HEK293 (cell line): ENCODE measurements around the gene CYP24A1.

Experiments
- BCL11B ChIP-seq: fragments of 450-650 bp; formaldehyde crosslinking; IDR thresholded peaks from 2 replicates; pipeline ENCODE4 v1.5.1; 2016; ENCODE audit warnings: low read depth, missing biosample characterization, missing genetic modification characterization
- GLIS2 ChIP-seq: fragments of 450-650 bp; formaldehyde crosslinking; IDR thresholded peaks from 2 replicates; pipeline ENCODE4 v1.5.1; 2016; ENCODE audit warnings: missing biosample characterization, missing genetic modification characterization
- MZF1 ChIP-seq: fragments of 450-650 bp; formaldehyde crosslinking; IDR thresholded peaks from 2 replicates; pipeline ENCODE4 v1.5.1; 2017; ENCODE audit warnings: missing biosample characterization, missing genetic modification characterization, borderline replicate concordance
- OSR2 ChIP-seq: fragments of 450-650 bp; formaldehyde crosslinking; IDR thresholded peaks from 2 replicates; pipeline ENCODE4 v1.5.1; 2016; ENCODE audit warnings: missing biosample characterization, missing genetic modification characterization
- ZBTB1 ChIP-seq: fragments of 450-650 bp; formaldehyde crosslinking; IDR thresholded peaks from 2 replicates; pipeline ENCODE4 v1.5.1; 2016; ENCODE audit warnings: missing biosample characterization, missing genetic modification characterization
- ZBTB48 ChIP-seq: fragments of 450-650 bp; formaldehyde crosslinking; IDR thresholded peaks from 2 replicates; pipeline ENCODE4 v1.5.1; 2016; ENCODE audit warnings: missing biosample characterization, missing genetic modification characterization
- ZFP37 ChIP-seq: fragments of 450-650 bp; formaldehyde crosslinking; IDR thresholded peaks from 2 replicates; pipeline ENCODE4 v1.5.1; 2016; ENCODE audit warnings: missing biosample characterization, missing genetic modification characterization
- ZNF138 ChIP-seq: fragments of 450-650 bp; formaldehyde crosslinking; IDR thresholded peaks from 2 replicates; pipeline ENCODE4 v1.5.1; 2016; ENCODE audit warnings: missing biosample characterization, missing genetic modification characterization, borderline replicate concordance
- ZNF174 ChIP-seq: fragments of 450-650 bp; formaldehyde crosslinking; IDR thresholded peaks from 2 replicates; pipeline ENCODE4 v1.5.0; 2017; ENCODE audit warnings: missing biosample characterization, mild to moderate bottlenecking, missing genetic modification characterization
- ZNF211 ChIP-seq: fragments of 450-650 bp; formaldehyde crosslinking; IDR thresholded peaks from 2 replicates; pipeline ENCODE4 v1.5.1; 2016; ENCODE audit warnings: low read depth, missing biosample characterization, missing genetic modification characterization
- ZNF24 ChIP-seq: fragments of 450-650 bp; formaldehyde crosslinking; IDR thresholded peaks from 2 replicates; pipeline ENCODE4 v1.5.1; 2016; ENCODE audit warnings: missing biosample characterization, missing genetic modification characterization
- ZNF248 ChIP-seq: fragments of 450-650 bp; formaldehyde crosslinking; IDR thresholded peaks from 2 replicates; pipeline ENCODE4 v1.5.1; 2017; ENCODE audit warnings: missing biosample characterization, missing genetic modification characterization
- ZNF350 ChIP-seq: fragments of 450-650 bp; formaldehyde crosslinking; IDR thresholded peaks from 2 replicates; pipeline ENCODE4 v1.5.0; 2017; ENCODE audit warnings: missing biosample characterization, mild to moderate bottlenecking, missing genetic modification characterization
- ZNF37A ChIP-seq: fragments of 450-650 bp; IDR thresholded peaks from 2 replicates; pipeline ENCODE4 v1.5.1; 2018; ENCODE audit warnings: missing biosample characterization, missing genetic modification characterization
- ZNF416 ChIP-seq: fragments of 450-650 bp; formaldehyde crosslinking; IDR thresholded peaks from 2 replicates; pipeline ENCODE4 v1.5.1; 2016; ENCODE audit warnings: missing biosample characterization, missing genetic modification characterization
- ZNF544 ChIP-seq: fragments of 450-650 bp; formaldehyde crosslinking; IDR thresholded peaks from 2 replicates; pipeline ENCODE4 v1.5.0; 2017; ENCODE audit warnings: missing biosample characterization, missing genetic modification characterization
- ZNF549 ChIP-seq: fragments of 450-650 bp; IDR thresholded peaks from 2 replicates; pipeline ENCODE4 v1.5.1; 2018; ENCODE audit warnings: missing biosample characterization, missing genetic modification characterization, mild to moderate bottlenecking, inconsistent platforms, moderate library complexity
- ZNF610 ChIP-seq: fragments of 450-650 bp; formaldehyde crosslinking; IDR thresholded peaks from 2 replicates; pipeline ENCODE4 v1.5.1; 2016; ENCODE audit warnings: missing biosample characterization, missing genetic modification characterization, borderline replicate concordance
- ZNF664 ChIP-seq: fragments of 450-650 bp; formaldehyde crosslinking; IDR thresholded peaks from 2 replicates; pipeline ENCODE4 v1.5.1; 2016; ENCODE audit warnings: missing biosample characterization, missing genetic modification characterization
- ZNF768 ChIP-seq: fragments of 450-650 bp; formaldehyde crosslinking; IDR thresholded peaks from 2 replicates; pipeline ENCODE4 v1.5.1; 2018; ENCODE audit warnings: missing biosample characterization, mild to moderate bottlenecking, missing genetic modification characterization
- ZXDB ChIP-seq: fragments of 450-650 bp; formaldehyde crosslinking; IDR thresholded peaks from 2 replicates; pipeline ENCODE4 v1.5.1; 2016; ENCODE audit warnings: missing biosample characterization, missing genetic modification characterization
- TF ChIP-seq, protein P1 (sequence below): IDR thresholded peaks from 2 replicates; pipeline ENCODE4 v1.6.1; 2011; ENCODE audit warnings: mild to moderate bottlenecking, low read depth, low read length, borderline replicate concordance
- TF ChIP-seq, protein P2 (sequence below): fragments of 450-650 bp; formaldehyde crosslinking; IDR thresholded peaks from 2 replicates; pipeline ENCODE4 v1.5.1; 2017; ENCODE audit warnings: missing biosample characterization, missing genetic modification characterization
- TF ChIP-seq, protein P3 (sequence below): fragments of 450-650 bp; formaldehyde crosslinking; IDR thresholded peaks from 2 replicates; pipeline ENCODE4 v1.5.1; 2016; ENCODE audit warnings: missing biosample characterization, missing genetic modification characterization
- TF ChIP-seq, protein P4 (sequence below): fragments of 450-650 bp; formaldehyde crosslinking; IDR thresholded peaks from 2 replicates; pipeline ENCODE4 v1.5.1; 2016; ENCODE audit warnings: missing biosample characterization, missing genetic modification characterization, borderline replicate concordance
- TF ChIP-seq, protein P5 (sequence below): fragments of 450-650 bp; formaldehyde crosslinking; IDR thresholded peaks from 2 replicates; pipeline ENCODE4; 2016; ENCODE audit warnings: missing biosample characterization, missing genetic modification characterization
- TF ChIP-seq, protein P6 (sequence below): fragments of 450-650 bp; formaldehyde crosslinking; IDR thresholded peaks from 2 replicates; pipeline ENCODE4 v1.5.1; 2016; ENCODE audit warnings: missing biosample characterization, missing genetic modification characterization, borderline replicate concordance

CYP24A1 gene

DNA sequence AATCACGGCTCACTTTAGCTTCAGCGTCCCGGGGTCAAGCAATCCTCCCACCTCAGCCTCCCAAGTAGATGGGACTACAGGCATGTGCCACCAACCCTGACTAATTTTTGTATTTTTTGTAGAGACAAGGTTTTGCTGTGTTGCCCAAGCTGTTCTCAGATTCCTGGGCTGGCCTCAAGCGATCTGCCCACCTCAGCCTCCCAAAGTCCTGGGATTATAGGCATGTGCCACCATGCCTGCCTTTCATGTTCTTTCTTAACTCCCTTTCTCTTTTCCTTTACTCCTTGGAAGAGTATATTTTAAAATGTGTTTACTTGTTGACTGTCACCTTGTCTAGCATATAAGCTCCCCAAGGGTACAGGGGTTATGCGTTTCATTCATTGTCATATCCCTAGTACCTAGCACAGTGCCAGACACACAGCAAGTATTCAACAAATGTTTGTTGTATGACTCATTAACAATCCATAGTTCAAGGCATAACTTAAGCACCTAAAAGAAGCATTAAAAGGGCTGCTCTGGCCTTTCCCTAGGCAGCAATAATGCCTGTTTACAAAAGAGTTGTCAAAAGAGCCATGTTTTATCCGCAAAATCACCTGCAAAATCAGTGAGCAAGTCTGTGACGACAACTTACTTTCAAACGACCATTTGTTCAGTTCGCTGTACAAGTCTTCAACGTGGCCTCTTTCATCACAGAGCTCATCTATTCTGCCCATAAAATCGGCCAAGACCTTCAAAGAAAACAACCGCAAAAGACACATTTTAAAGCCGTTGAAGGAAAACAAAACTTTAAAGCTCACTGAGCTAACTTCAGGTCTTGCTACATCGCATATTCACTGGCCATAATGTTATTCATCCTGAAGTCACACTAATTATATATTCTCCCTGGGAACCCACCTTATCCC is 4.6 kb downstream of the CYP24A1 start (continued):
- TF ChIP-seq, protein P1, sequence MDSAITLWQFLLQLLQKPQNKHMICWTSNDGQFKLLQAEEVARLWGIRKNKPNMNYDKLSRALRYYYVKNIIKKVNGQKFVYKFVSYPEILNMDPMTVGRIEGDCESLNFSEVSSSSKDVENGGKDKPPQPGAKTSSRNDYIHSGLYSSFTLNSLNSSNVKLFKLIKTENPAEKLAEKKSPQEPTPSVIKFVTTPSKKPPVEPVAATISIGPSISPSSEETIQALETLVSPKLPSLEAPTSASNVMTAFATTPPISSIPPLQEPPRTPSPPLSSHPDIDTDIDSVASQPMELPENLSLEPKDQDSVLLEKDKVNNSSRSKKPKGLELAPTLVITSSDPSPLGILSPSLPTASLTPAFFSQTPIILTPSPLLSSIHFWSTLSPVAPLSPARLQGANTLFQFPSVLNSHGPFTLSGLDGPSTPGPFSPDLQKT = no peak
- TF ChIP-seq, protein P2, sequence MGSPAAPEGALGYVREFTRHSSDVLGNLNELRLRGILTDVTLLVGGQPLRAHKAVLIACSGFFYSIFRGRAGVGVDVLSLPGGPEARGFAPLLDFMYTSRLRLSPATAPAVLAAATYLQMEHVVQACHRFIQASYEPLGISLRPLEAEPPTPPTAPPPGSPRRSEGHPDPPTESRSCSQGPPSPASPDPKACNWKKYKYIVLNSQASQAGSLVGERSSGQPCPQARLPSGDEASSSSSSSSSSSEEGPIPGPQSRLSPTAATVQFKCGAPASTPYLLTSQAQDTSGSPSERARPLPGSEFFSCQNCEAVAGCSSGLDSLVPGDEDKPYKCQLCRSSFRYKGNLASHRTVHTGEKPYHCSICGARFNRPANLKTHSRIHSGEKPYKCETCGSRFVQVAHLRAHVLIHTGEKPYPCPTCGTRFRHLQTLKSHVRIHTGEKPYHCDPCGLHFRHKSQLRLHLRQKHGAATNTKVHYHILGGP = no peak
- TF ChIP-seq GLIS2 (tag by site-specific recombination) = no peak
- TF ChIP-seq ZNF664 (tag by site-specific recombination) = no peak
- no peak for TF ChIP-seq ZNF37A (tag by site-specific recombination)
- no peak for TF ChIP-seq ZNF549
- no peak for TF ChIP-seq ZNF350 (tag by site-specific recombination)
- no peak for TF ChIP-seq ZNF416 (tag by site-specific recombination)
- no peak for TF ChIP-seq ZNF24 (tag by site-specific recombination)
- TF ChIP-seq, protein P3, sequence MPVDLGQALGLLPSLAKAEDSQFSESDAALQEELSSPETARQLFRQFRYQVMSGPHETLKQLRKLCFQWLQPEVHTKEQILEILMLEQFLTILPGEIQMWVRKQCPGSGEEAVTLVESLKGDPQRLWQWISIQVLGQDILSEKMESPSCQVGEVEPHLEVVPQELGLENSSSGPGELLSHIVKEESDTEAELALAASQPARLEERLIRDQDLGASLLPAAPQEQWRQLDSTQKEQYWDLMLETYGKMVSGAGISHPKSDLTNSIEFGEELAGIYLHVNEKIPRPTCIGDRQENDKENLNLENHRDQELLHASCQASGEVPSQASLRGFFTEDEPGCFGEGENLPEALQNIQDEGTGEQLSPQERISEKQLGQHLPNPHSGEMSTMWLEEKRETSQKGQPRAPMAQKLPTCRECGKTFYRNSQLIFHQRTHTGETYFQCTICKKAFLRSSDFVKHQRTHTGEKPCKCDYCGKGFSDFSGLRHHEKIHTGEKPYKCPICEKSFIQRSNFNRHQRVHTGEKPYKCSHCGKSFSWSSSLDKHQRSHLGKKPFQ = peak; percentile 74; the same call in 1 of the 2 replicates
- TF ChIP-seq, protein P4, sequence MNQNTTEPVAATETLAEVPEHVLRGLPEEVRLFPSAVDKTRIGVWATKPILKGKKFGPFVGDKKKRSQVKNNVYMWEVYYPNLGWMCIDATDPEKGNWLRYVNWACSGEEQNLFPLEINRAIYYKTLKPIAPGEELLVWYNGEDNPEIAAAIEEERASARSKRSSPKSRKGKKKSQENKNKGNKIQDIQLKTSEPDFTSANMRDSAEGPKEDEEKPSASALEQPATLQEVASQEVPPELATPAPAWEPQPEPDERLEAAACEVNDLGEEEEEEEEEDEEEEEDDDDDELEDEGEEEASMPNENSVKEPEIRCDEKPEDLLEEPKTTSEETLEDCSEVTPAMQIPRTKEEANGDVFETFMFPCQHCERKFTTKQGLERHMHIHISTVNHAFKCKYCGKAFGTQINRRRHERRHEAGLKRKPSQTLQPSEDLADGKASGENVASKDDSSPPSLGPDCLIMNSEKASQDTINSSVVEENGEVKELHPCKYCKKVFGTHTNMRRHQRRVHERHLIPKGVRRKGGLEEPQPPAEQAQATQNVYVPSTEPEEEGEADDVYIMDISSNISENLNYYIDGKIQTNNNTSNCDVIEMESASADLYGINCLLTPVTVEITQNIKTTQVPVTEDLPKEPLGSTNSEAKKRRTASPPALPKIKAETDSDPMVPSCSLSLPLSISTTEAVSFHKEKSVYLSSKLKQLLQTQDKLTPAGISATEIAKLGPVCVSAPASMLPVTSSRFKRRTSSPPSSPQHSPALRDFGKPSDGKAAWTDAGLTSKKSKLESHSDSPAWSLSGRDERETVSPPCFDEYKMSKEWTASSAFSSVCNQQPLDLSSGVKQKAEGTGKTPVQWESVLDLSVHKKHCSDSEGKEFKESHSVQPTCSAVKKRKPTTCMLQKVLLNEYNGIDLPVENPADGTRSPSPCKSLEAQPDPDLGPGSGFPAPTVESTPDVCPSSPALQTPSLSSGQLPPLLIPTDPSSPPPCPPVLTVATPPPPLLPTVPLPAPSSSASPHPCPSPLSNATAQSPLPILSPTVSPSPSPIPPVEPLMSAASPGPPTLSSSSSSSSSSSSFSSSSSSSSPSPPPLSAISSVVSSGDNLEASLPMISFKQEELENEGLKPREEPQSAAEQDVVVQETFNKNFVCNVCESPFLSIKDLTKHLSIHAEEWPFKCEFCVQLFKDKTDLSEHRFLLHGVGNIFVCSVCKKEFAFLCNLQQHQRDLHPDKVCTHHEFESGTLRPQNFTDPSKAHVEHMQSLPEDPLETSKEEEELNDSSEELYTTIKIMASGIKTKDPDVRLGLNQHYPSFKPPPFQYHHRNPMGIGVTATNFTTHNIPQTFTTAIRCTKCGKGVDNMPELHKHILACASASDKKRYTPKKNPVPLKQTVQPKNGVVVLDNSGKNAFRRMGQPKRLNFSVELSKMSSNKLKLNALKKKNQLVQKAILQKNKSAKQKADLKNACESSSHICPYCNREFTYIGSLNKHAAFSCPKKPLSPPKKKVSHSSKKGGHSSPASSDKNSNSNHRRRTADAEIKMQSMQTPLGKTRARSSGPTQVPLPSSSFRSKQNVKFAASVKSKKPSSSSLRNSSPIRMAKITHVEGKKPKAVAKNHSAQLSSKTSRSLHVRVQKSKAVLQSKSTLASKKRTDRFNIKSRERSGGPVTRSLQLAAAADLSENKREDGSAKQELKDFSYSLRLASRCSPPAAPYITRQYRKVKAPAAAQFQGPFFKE = no peak
- no peak for TF ChIP-seq ZNF610 (tag by site-specific recombination)
- TF ChIP-seq ZFP37 (tag by site-specific recombination) = no peak
- no peak for TF ChIP-seq ZNF768 (tag by site-specific recombination)
- TF ChIP-seq ZNF248 (tag by site-specific recombination) = no peak
- TF ChIP-seq, protein P5, sequence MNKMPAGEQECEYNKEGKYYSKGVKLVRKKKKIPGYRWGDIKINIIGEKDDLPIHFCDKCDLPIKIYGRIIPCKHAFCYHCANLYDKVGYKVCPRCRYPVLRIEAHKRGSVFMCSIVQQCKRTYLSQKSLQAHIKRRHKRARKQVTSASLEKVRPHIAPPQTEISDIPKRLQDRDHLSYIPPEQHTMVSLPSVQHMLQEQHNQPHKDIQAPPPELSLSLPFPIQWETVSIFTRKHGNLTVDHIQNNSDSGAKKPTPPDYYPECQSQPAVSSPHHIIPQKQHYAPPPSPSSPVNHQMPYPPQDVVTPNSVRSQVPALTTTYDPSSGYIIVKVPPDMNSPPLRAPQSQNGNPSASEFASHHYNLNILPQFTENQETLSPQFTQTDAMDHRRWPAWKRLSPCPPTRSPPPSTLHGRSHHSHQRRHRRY (tag by site-specific recombination) = no peak
- no peak for TF ChIP-seq ZNF544 (tag by site-specific recombination)
- TF ChIP-seq OSR2 (tag by site-specific recombination) = peak; percentile 39; the same call in 1 of the 2 replicates
- TF ChIP-seq MZF1 (tag by site-specific recombination) = no peak
- peak; percentile 20; the same call in 1 of the 2 replicates for TF ChIP-seq ZBTB1
- no peak for TF ChIP-seq ZBTB48
- no peak for TF ChIP-seq BCL11B (tag by site-specific recombination)
- TF ChIP-seq, protein P6, sequence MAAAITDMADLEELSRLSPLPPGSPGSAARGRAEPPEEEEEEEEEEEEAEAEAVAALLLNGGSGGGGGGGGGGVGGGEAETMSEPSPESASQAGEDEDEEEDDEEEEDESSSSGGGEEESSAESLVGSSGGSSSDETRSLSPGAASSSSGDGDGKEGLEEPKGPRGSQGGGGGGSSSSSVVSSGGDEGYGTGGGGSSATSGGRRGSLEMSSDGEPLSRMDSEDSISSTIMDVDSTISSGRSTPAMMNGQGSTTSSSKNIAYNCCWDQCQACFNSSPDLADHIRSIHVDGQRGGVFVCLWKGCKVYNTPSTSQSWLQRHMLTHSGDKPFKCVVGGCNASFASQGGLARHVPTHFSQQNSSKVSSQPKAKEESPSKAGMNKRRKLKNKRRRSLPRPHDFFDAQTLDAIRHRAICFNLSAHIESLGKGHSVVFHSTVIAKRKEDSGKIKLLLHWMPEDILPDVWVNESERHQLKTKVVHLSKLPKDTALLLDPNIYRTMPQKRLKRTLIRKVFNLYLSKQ (tag by site-specific recombination) = no peak
- TF ChIP-seq ZNF138 (tag by site-specific recombination) = no peak
- no peak for TF ChIP-seq ZNF211 (tag by site-specific recombination)
- TF ChIP-seq ZNF174 = no peak
- no peak for TF ChIP-seq ZXDB
